MM.1S (cell line): ENCODE data around the gene PALB2.

Source experiments
- DNase-seq: peaks from one replicate; pipeline ENCODE4 v3.0.0-alpha.2; 2015
- H2AFZ ChIP-seq: fragments of 300-600 bp; sonication (generic); 2 replicates; pipeline ENCODE4 v1.6.0; 2016; ENCODE audit warnings: antibody characterized with exemption, low read length
- H3F3A ChIP-seq: fragments of 300-600 bp; sonication (generic); 2 replicates; pipeline ENCODE4 v1.6.1; 2016; ENCODE audit warnings: mild to moderate bottlenecking, antibody characterized with exemption, low read length, moderate library complexity, mixed read lengths; ENCODE audit not compliant: insufficient read depth
- H3K27ac ChIP-seq: fragments of 300-600 bp; sonication (generic); 2 replicates; pipeline ENCODE4 v1.5.1; 2016; ENCODE audit warnings: mild to moderate bottlenecking, low read length
- H3K27me3 ChIP-seq: fragments of 300-600 bp; sonication (generic); replicated peaks from 2 replicates; pipeline ENCODE4 v1.6.0; 2016; ENCODE audit warnings: low read length; ENCODE audit not compliant: insufficient read depth
- H3K36me3 ChIP-seq: fragments of 300-600 bp; sonication (generic); replicated peaks from 2 replicates; pipeline ENCODE4 v1.6.1; 2016; ENCODE audit warnings: mild to moderate bottlenecking, low read length, mixed read lengths; ENCODE audit not compliant: insufficient read depth
- H3K4me1 ChIP-seq: fragments of 300-600 bp; sonication (generic); 2 replicates; pipeline ENCODE4 v1.6.1; 2016; ENCODE audit warnings: low read length, mixed read lengths
- H3K4me2 ChIP-seq: fragments of 300-600 bp; sonication (generic); 2 replicates; pipeline ENCODE4 v1.6.0; 2016; ENCODE audit warnings: low read depth, low read length
- H3K4me3 ChIP-seq: fragments of 300-600 bp; sonication (generic); 2 replicates; pipeline ENCODE4 v1.5.1; 2016; ENCODE audit warnings: low read length, mixed read lengths
- H3K79me2 ChIP-seq: fragments of 300-600 bp; sonication (generic); 2 replicates; pipeline ENCODE4 v1.6.1; 2016; ENCODE audit warnings: mixed run types, low read length, mixed read lengths
- H3K9ac ChIP-seq: fragments of 300-600 bp; sonication (generic); 2 replicates; pipeline ENCODE4 v1.6.1; 2016; ENCODE audit warnings: low read length, mixed read lengths
- H3K9me2 ChIP-seq: fragments of 300-600 bp; sonication (generic); replicated peaks from 2 replicates; pipeline ENCODE4 v1.6.1; 2016; ENCODE audit warnings: mild to moderate bottlenecking, low read length, mixed read lengths; ENCODE audit not compliant: insufficient read depth
- H3K9me3 ChIP-seq: fragments of 300-600 bp; sonication (generic); replicated peaks from 2 replicates; pipeline ENCODE4 v1.6.1; 2016; ENCODE audit warnings: mild to moderate bottlenecking, low read length, mixed read lengths; ENCODE audit not compliant: insufficient read depth
- H4K20me1 ChIP-seq: fragments of 300-600 bp; sonication (generic); 2 replicates; pipeline ENCODE4 v1.6.1; 2016; ENCODE audit warnings: mild to moderate bottlenecking, low read length, moderate library complexity, mixed read lengths; ENCODE audit not compliant: insufficient read depth
- EZH2 ChIP-seq: fragments of 300-600 bp; sonication (generic); optimal IDR thresholded peaks from 2 replicates; pipeline ENCODE3; 2017; ENCODE audit warnings: low read depth, mild to moderate bottlenecking, antibody characterized with exemption, low read length, mixed read lengths
- EZH2phosphoT487 ChIP-seq: fragments of 300-600 bp; sonication (generic); IDR thresholded peaks from 2 replicates; pipeline ENCODE4 v1.6.1; 2018; ENCODE audit warnings: antibody characterized with exemption, low read length
- TF ChIP-seq, protein P1 (sequence below): fragments of 300-600 bp; sonication (generic); IDR thresholded peaks from 2 replicates; pipeline ENCODE4 v1.5.1; 2016; ENCODE audit warnings: antibody characterized with exemption, low read length, mixed read lengths

PALB2 gene

DNA sequence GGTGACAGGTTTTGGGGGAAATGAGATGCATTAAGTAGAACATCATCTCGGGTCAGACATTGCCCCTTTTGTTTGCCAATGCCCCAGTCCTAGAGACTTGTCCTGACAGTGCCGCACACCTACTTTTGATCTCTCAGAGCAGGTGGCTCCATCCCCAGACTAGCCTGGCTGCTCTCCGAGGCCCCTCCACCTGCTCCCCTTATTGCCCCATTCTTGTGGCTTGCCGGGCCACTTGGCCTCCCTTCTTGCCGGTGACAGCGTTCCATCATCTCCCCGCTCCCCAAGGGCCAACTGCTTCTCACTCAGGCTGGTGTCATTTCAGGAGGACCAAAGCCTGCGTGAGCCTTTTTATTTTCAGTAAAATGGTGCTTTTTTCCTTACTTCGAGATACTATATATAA, 68.7 kb downstream of the PALB2 start:
- Histone ChIP-seq H3K36me3 (no peaks in the 10 kb centered on the region), H4K20me1 (no peaks in the 10 kb centered on the region; the same call in 1 of the 2 replicates), H3K27ac (no peak overlapping the region), H3K4me3 (no peak overlapping the region), H2AFZ (no peak overlapping the region), H3K79me2 (no peaks in the 10 kb centered on the region), H3K9me3 (no peaks in the 10 kb centered on the region), H3K27me3 (no peaks in the 10 kb centered on the region), H3K9me2 (no peaks in the 10 kb centered on the region), H3K4me1 (no peaks in the 10 kb centered on the region), H3K4me2 (no peak overlapping the region), H3K9ac (no peak overlapping the region), H3F3A (no peaks in the 10 kb centered on the region)
- TF ChIP-seq, protein P1, sequence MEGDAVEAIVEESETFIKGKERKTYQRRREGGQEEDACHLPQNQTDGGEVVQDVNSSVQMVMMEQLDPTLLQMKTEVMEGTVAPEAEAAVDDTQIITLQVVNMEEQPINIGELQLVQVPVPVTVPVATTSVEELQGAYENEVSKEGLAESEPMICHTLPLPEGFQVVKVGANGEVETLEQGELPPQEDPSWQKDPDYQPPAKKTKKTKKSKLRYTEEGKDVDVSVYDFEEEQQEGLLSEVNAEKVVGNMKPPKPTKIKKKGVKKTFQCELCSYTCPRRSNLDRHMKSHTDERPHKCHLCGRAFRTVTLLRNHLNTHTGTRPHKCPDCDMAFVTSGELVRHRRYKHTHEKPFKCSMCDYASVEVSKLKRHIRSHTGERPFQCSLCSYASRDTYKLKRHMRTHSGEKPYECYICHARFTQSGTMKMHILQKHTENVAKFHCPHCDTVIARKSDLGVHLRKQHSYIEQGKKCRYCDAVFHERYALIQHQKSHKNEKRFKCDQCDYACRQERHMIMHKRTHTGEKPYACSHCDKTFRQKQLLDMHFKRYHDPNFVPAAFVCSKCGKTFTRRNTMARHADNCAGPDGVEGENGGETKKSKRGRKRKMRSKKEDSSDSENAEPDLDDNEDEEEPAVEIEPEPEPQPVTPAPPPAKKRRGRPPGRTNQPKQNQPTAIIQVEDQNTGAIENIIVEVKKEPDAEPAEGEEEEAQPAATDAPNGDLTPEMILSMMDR = no peak
- TF ChIP-seq EZH2phosphoT487 (no peak), EZH2 (no peak)
- no peak for DNase-seq

DNA sequence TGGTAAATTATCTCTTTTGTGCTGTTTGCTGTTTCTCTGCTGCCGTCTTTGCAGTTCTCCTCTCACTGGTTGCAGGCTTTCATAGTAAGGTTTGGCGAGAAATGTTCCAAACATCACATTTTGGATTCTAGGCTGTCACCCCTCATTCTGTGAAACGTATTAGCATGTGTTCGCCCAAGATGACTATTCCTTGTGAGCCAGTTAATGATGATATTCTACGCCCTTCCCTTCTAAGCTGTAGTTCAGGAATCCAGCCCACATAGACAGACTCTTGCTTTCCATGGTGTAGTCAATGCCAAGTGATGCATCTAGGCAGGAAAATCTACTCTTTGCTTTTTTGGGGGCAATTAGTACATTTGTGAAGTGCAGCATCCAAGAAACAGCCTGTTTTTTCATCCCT, 69.2 kb downstream of the PALB2 start:
- Histone ChIP-seq H3K9ac (no peak overlapping the region), H4K20me1 (no peaks in the 10 kb centered on the region; the same call in 1 of the 2 replicates), H3K9me2 (no peaks in the 10 kb centered on the region), H2AFZ (no peak overlapping the region), H3K27me3 (no peaks in the 10 kb centered on the region), H3K79me2 (no peaks in the 10 kb centered on the region), H3K4me1 (no peaks in the 10 kb centered on the region), H3K36me3 (no peaks in the 10 kb centered on the region), H3K27ac (no peak overlapping the region), H3F3A (no peaks in the 10 kb centered on the region), H3K4me2 (no peak overlapping the region), H3K4me3 (no peak overlapping the region), H3K9me3 (no peaks in the 10 kb centered on the region)
- DNase-seq = no peak
- TF ChIP-seq EZH2phosphoT487 (no peak), EZH2 (no peak)
- TF ChIP-seq, protein P1 = no peak

DNA sequence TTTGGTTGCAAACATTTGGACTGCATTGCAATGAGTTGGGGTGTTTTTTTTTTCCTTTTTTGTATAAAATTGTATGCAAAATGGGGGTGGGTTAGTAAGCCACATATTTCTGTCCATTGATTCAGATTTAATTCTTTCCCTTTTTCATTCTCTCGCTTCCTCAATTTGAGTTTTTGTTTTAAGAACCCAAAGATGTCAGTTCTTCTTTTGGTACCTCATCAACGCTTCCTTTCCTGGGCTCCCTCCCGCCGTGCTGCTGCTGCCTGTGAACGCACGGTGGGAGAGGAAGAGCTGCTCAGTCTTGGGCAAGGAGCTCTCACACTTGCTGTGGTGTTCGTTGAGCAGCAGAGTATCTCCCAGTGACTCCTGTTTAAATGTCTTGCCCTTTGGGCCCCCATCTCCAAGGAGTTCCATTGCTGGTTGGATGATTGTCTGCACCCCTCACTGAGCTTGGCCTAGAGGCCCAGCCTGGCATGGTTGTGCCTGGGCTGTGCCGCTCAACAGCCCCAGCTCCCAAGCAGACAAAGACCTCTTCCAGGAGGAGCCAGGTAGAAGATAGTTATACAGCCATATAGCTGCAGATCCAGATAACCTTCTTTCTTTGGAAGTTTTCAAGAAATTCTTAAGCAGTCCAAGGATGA, 70.0 kb downstream of the PALB2 start:
- Histone ChIP-seq H4K20me1 (no peaks in the 10 kb centered on the region; the same call in 1 of the 2 replicates), H3K9ac (no peak overlapping the region), H3K27me3 (no peaks in the 10 kb centered on the region), H3K9me2 (no peaks in the 10 kb centered on the region), H3F3A (no peaks in the 10 kb centered on the region), H3K4me3 (no peak overlapping the region), H3K4me1 (no peaks in the 10 kb centered on the region), H2AFZ (no peak overlapping the region), H3K79me2 (no peaks in the 10 kb centered on the region), H3K4me2 (no peak overlapping the region), H3K36me3 (no peaks in the 10 kb centered on the region), H3K27ac (no peak overlapping the region), H3K9me3 (no peaks in the 10 kb centered on the region)
- TF ChIP-seq EZH2 (no peak), EZH2phosphoT487 (no peak)
- TF ChIP-seq, protein P1 = no peak
- DNase-seq = no peak
